Measurements from ENCODE around the gene EMP1.

- TF ChIP-seq CEBPB (IDR thresholded peaks at IDR 0.05) (peak; percentile 89), EP300 (IDR thresholded peaks at IDR 0.05; ENCODE audit: borderline replicate concordance) (peak; percentile 92), REST (IDR thresholded peaks at IDR 0.05; ENCODE audit: low read depth) (0 out of 2 replicates have a peak, but pooled peaks have one; percentile 2), TCF12 (IDR thresholded peaks at IDR 0.05; ENCODE audit: low read depth) (peak; percentile 89), YY1 (IDR thresholded peaks at IDR 0.05; ENCODE audit: low read depth) (peak; percentile 50), RAD21 (IDR thresholded peaks at IDR 0.05; ENCODE audit: low read depth) (peak; percentile 46), TAF1 (IDR thresholded peaks at IDR 0.05; ENCODE audit: low read depth) (no peak), EGR1 (IDR thresholded peaks at IDR 0.05) (no peak), CREB1 (IDR thresholded peaks at IDR 0.05; ENCODE audit: low read depth) (no peak)
- TF ChIP-seq, protein P1, sequence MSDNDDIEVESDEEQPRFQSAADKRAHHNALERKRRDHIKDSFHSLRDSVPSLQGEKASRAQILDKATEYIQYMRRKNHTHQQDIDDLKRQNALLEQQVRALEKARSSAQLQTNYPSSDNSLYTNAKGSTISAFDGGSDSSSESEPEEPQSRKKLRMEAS (IDR thresholded peaks at IDR 0.05) = peak; percentile 95
- TF ChIP-seq, protein P2, sequence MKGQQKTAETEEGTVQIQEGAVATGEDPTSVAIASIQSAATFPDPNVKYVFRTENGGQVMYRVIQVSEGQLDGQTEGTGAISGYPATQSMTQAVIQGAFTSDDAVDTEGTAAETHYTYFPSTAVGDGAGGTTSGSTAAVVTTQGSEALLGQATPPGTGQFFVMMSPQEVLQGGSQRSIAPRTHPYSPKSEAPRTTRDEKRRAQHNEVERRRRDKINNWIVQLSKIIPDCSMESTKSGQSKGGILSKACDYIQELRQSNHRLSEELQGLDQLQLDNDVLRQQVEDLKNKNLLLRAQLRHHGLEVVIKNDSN (IDR thresholded peaks at IDR 0.05) = peak; percentile 46; the same call in 1 of the 2 replicates
These were observed 21.0 kb upstream of the EMP1 start for GRCh38 chr12:13175499-13175898.

All from Ishikawa (cell line).